HG03045 (cell line): Measurements from ENCODE around the gene HJV.
A peak's percentile ranks its signal among the peaks of the same experiment; 100 is the strongest.
"Not testable (repeated sequence)": the region's sequence is repeated elsewhere in the genome, so short reads cannot be mapped to it uniquely, and the experiment has no call there.

Experiments
- ATAC-seq: cut with Tn5 transposase; IDR thresholded peaks from one replicate; pipeline ENCODE4 v1.9.1; 2021; ENCODE audit warnings: mild to moderate bottlenecking, moderate library complexity; ENCODE audit not compliant: unreplicated experiment

The HJV gene

GRCh38 chr1:146021622-146022402, at the start of gene HJV:
Gene HJV, minus strand, starts transcription at chr1:146021735. Its CDS starts 1,504 bp downstream, at chr1:146020231.
- no peak for ATAC-seq

GRCh38 chr1:146059148-146059547, 37.6 kb upstream of the HJV start:
- not testable (repeated sequence) for ATAC-seq

- ATAC-seq: peak; percentile 77
Observed at GRCh38 chr1:146051852-146052676, 30.5 kb upstream of the HJV start.

- peak; percentile 46 for ATAC-seq
Observed at GRCh38 chr1:146051452-146051851, 29.9 kb upstream of the HJV start.

GRCh38 chr1:146050652-146050963, 29.1 kb upstream of the HJV start:
- ATAC-seq: not testable (repeated sequence)

- ATAC-seq: not testable (repeated sequence)
Observed at GRCh38 chr1:146049866-146050651, 28.5 kb upstream of the HJV start.

GRCh38 chr1:146049436-146049835, 27.9 kb upstream of the HJV start:
- ATAC-seq: no peak

- ATAC-seq: not testable (repeated sequence)
Observed at GRCh38 chr1:146048514-146049115, 27.1 kb upstream of the HJV start.

- ATAC-seq: no peak
Observed at GRCh38 chr1:146046664-146047063, 25.1 kb upstream of the HJV start.

- no peak for ATAC-seq
Observed at GRCh38 chr1:146039844-146040194, 18.3 kb upstream of the HJV start.

GRCh38 chr1:146036965-146037646, 15.6 kb upstream of the HJV start:
- ATAC-seq: no peak

- ATAC-seq: no peak
Observed at GRCh38 chr1:146036241-146036964, 14.9 kb upstream of the HJV start.

- no peak for ATAC-seq
Observed at GRCh38 chr1:146035048-146035423, 13.5 kb upstream of the HJV start.

GRCh38 chr1:146032631-146033219, 11.2 kb upstream of the HJV start:
- ATAC-seq: no peak

GRCh38 chr1:146031476-146031875, 9.9 kb upstream of the HJV start:
- ATAC-seq: no peak

- ATAC-seq: no peak
Observed at GRCh38 chr1:146029117-146029516, 7.6 kb upstream of the HJV start.

GRCh38 chr1:146026650-146027049, 5.1 kb upstream of the HJV start:
- ATAC-seq: not testable (repeated sequence)

- not testable (repeated sequence) for ATAC-seq
Observed at GRCh38 chr1:146025787-146026495, 4.4 kb upstream of the HJV start.
